GM12873 (cell line): ENCODE results near the gene SLC6A8.

Experiments
- TF ChIP-seq, protein P1 (sequence below): IDR thresholded peaks from 2 replicates; pipeline ENCODE4 v1.5.1; 2012; ENCODE audit warnings: low read depth, mild to moderate bottlenecking, moderate library complexity, low read length, control low read depth; ENCODE audit not compliant: insufficient read depth; ENCODE audit errors: missing control alignments

SLC6A8 gene

DNA sequence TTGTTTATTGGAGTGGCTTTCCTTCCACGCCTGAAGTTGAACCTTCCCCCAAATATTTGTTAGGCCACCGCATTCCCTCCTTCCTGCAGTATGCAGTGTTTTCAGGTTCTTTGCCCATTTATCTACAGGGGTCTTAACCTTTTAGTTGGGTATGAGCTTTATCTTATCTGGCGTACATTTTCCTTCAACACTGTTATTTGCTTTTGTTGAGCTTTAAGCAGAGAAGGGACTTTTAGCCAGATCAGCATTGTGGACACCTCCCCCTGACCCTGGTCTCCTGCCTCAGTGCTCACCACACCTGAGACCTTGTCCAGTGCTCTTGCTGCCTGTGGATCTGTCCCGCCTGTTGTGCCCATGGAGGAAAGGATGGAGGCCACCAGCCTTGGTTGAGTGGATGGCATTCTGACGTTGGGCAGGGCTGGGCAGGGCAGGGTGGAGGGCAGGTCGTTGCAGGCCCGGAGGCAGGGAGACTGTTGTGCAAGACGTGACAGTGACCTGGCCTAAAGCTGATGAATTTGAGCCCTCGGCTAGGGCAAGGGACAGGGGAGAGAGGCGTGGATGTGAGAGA lies 41.7 kb upstream of the SLC6A8 start:
- TF ChIP-seq, protein P1, sequence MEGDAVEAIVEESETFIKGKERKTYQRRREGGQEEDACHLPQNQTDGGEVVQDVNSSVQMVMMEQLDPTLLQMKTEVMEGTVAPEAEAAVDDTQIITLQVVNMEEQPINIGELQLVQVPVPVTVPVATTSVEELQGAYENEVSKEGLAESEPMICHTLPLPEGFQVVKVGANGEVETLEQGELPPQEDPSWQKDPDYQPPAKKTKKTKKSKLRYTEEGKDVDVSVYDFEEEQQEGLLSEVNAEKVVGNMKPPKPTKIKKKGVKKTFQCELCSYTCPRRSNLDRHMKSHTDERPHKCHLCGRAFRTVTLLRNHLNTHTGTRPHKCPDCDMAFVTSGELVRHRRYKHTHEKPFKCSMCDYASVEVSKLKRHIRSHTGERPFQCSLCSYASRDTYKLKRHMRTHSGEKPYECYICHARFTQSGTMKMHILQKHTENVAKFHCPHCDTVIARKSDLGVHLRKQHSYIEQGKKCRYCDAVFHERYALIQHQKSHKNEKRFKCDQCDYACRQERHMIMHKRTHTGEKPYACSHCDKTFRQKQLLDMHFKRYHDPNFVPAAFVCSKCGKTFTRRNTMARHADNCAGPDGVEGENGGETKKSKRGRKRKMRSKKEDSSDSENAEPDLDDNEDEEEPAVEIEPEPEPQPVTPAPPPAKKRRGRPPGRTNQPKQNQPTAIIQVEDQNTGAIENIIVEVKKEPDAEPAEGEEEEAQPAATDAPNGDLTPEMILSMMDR, result no peak

DNA sequence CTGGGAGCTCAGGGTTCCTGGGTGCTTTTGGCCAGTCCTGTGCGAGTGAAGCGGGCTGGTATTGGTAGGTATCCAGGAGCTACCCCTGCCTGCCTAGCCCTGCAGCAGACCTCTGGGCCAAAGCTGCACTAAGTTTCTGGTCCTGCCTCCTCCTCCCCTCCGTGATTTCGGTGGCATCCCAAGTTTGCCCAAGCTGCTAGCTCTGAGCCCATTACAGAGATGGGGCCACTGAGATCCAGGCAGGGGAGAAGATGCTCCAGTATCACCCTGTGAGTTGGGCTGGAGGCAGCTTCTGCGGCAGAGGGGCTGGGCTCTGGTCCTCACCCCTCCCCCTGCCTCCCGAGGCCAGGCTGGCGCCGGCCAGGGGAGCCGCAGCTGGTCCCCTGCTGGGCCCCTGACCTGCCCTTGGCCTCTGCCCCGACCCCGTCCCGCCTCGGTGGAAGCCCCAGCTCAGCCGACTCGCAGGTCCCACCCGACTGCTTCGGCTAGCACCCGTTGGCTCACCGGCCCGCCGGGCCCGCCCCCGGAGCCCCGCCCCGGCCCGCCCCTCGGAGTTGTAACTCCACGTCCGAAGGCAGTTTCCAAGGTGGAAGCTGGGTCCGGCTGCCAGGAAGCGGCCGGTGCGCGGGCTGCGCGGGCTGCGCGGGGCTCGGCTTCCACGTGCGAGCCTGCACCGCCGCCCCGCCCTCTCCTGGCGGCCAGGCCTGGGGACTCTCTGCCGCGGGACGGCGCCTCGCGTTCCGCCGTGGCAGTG lies 40.9 kb upstream of the SLC6A8 start, which contains the start of gene DUSP9:
Gene DUSP9 (plus strand): TSS at position 584 of the 754 bp plus-strand sequence. CDS start 751 bp downstream, outside the sequence.
- TF ChIP-seq, protein P1, result no peak

DNA sequence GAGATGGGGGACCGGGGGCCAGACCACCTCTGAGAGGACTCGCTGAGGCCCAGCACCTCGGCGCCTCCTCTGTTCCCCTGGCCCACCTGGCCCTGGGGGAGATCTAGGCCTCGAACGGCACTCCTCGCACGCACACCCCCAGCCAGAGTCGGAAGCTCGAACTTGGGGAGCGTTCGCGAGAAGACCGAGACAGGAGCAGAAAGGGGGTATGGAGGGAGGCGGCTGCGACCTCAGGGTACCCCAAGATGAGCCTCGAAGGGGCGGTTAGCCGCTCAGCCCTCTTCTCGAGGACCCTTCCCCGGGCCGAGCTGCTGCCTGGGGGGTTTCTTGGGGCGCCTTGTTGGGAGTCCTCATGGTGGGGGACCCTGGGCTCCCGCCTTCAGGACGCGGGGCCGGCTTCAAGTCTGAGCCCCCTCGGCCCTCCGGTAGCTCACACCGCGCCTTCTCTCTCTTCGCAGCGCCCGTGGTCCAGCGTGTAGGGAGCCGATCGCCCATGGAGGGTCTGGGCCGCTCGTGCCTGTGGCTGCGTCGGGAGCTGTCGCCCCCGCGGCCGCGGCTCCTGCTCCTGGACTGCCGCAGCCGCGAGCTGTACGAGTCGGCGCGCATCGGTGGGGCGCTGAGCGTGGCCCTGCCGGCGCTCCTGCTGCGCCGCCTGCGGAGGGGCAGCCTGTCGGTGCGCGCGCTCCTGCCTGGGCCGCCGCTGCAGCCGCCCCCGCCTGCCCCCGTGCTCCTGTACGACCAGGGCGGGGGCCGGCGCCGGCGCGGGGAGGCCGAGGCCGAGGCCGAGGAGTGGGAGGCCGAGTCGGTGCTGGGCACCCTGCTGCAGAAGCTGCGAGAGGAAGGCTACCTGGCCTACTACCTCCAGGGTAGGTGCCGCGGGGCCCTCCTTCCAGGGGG lies 40.0 kb upstream of the SLC6A8 start:
- TF ChIP-seq, protein P1, result no peak

DNA sequence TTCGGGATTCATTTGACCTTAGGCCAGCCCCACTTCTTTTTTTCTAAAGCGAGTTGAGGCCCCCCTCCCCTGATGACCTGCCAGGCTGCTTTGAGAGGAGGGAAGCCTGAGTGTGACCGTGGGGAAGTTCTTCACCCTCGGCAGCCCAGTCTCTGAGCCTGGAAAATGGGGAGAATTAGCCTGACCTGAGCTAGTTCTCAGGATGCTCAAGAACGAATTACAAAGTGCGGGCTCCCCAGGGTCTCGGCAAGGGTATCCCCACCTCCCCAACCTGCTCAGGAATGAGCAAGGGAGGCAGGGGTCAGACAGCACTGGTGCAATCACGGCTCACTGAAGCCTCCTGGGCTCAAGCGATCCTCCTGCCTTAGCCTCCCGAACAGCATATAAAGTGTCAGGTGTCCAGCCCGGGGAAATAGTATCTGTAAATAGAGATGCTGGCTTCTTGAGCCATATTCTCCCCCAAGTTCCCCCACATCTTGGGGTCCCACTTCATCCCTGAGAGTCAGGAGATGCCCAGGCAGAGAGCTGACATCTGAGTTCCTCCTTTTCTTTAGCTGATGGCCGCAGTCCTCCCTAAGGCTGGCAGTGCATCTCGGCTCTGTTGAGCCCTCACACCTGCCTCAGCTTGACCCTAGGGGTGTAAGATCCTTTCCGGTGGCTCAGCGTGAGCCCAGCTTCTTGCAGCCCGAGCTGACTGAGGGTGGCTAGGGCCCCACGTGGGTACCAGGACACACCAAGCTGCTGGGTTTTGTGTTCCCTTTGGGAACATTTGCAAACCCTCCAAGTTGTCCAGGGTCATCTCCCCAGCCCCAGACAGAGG lies 39.2 kb upstream of the SLC6A8 start:
- TF ChIP-seq, protein P1, result no peak

DNA sequence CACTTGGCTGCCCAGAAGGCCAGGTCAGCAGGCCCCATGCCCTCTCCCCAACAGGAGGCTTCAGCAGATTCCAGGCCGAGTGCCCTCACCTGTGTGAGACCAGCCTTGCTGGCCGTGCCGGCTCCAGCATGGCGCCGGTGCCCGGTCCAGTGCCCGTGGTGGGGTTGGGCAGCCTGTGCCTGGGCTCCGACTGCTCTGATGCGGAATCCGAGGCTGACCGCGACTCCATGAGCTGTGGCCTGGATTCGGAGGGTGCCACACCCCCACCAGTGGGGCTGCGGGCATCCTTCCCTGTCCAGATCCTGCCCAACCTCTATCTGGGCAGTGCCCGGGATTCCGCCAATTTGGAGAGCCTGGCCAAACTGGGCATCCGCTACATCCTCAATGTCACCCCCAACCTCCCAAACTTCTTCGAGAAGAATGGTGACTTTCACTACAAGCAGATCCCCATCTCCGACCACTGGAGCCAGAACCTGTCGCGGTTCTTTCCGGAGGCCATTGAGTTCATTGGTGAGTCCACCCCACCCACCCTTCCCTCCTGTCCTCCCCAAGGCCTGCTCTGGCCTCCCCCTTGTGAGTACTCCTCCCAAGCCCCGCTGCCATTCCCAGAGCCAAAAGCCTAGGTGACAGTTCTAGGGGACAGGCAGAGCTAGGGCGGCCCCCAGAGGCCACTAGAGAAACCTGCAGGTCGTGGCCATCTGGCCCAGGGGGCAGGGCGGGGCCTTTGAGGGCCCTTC lies 38.4 kb upstream of the SLC6A8 start:
- TF ChIP-seq, protein P1, result peak; percentile 68

DNA sequence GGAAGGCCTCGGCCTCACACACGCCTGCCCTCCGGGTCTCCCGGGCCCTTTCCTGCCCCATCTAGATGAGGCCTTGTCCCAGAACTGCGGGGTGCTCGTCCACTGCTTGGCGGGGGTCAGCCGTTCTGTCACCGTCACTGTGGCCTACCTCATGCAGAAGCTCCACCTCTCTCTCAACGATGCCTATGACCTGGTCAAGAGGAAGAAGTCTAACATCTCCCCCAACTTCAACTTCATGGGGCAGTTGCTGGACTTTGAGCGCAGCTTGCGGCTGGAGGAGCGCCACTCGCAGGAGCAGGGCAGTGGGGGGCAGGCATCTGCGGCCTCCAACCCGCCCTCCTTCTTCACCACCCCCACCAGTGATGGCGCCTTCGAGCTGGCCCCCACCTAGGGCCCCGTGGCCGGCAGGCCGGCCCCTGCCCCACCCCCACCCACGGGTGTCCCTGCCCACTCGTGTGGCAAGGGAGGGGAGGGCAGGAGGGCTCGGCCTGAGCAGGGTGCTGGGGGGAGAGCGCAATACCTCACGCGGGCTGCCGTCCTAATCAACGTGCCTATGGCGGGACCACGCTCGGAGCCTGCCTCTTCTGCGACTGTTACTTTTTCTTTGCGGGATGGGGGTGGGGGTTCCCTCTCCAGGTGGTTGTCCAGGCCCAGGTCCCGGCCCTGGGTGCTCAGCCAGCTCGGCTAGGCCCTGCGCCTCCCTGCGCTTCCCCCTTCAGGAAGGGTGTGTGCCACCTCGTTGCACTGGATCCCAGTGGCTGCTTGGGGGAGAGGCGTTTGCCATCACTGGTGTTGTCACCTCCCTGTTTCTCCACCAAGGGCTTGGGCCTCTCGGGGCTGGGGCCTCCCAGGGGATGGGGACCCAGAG lies 37.6 kb upstream of the SLC6A8 start:
- TF ChIP-seq, protein P1, result no peak
